Measurements from ENCODE around the gene ASB6.

ASB6 gene

GRCh38 chr9:129667850-129668249, 25.9 kb upstream of the ASB6 start:
- no peak overlapping the region for H3K4me3 ChIP-seq (ENCODE audit: insufficient read depth, low read length, poor library complexity, severe bottlenecking)
- H3K9me2 ChIP-seq (replicated peaks; ENCODE audit: insufficient read depth, low read length), result no peaks in the 10 kb centered on the region
- no peaks in the 10 kb centered on the region for H3K36me3 ChIP-seq (ENCODE audit: low read length)
- no peak overlapping the region for H3K27ac ChIP-seq (ENCODE audit: low read depth, low read length)
- no peak for TF ChIP-seq CTCF (IDR thresholded peaks at IDR 0.05; ENCODE audit: insufficient read depth, low read length, poor library complexity, severe bottlenecking)
- TF ChIP-seq EZH2phosphoT487 (conservative IDR thresholded peaks at IDR 0.05; ENCODE audit: low read length), result no peak
- H4K20me1 ChIP-seq (ENCODE audit: low read depth, low read length), result no peaks in the 10 kb centered on the region
- H3K9ac ChIP-seq (ENCODE audit: low read length), result no peak overlapping the region
- no peaks in the 10 kb centered on the region for H3F3A ChIP-seq (ENCODE audit: insufficient read depth)
- H3K79me2 ChIP-seq (ENCODE audit: insufficient read depth, low read length), result no peaks in the 10 kb centered on the region
- H3K4me2 ChIP-seq (ENCODE audit: low read depth, low read length, poor library complexity, severe bottlenecking), result no peak overlapping the region
- H3K27me3 ChIP-seq (ENCODE audit: low read length), result no peaks in the 10 kb centered on the region
- no peak overlapping the region for H2AFZ ChIP-seq (ENCODE audit: low read depth, low read length, severe bottlenecking)
- H3K9me3 ChIP-seq (ENCODE audit: insufficient read depth, low read length), result no peaks in the 10 kb centered on the region

GRCh38 chr9:129667378-129667777, 25.4 kb upstream of the ASB6 start:
- Histone ChIP-seq H3K36me3 (ENCODE audit: low read length) (no peaks in the 10 kb centered on the region), H3K27me3 (ENCODE audit: low read length) (no peaks in the 10 kb centered on the region), H3K9ac (ENCODE audit: low read length) (no peak overlapping the region), H3K4me2 (ENCODE audit: low read depth, low read length, poor library complexity, severe bottlenecking) (no peak overlapping the region), H4K20me1 (ENCODE audit: low read depth, low read length) (no peaks in the 10 kb centered on the region), H3K27ac (ENCODE audit: low read depth, low read length) (no peak overlapping the region), H3K9me2 (replicated peaks; ENCODE audit: insufficient read depth, low read length) (no peaks in the 10 kb centered on the region), H3K4me3 (ENCODE audit: insufficient read depth, low read length, poor library complexity, severe bottlenecking) (no peak overlapping the region), H3K9me3 (ENCODE audit: insufficient read depth, low read length) (no peaks in the 10 kb centered on the region), H3F3A (ENCODE audit: insufficient read depth) (no peaks in the 10 kb centered on the region), H3K79me2 (ENCODE audit: insufficient read depth, low read length) (no peaks in the 10 kb centered on the region), H2AFZ (ENCODE audit: low read depth, low read length, severe bottlenecking) (no peak overlapping the region)
- no peak for TF ChIP-seq EZH2phosphoT487 (conservative IDR thresholded peaks at IDR 0.05; ENCODE audit: low read length)
- TF ChIP-seq CTCF (IDR thresholded peaks at IDR 0.05; ENCODE audit: insufficient read depth, low read length, poor library complexity, severe bottlenecking), result no peak

- H3K36me3 ChIP-seq (ENCODE audit: low read length), result no peaks in the 10 kb centered on the region
- H4K20me1 ChIP-seq (ENCODE audit: low read depth, low read length), result no peaks in the 10 kb centered on the region
- no peak overlapping the region for H3K4me3 ChIP-seq (ENCODE audit: insufficient read depth, low read length, poor library complexity, severe bottlenecking)
- no peaks in the 10 kb centered on the region for H3F3A ChIP-seq (ENCODE audit: insufficient read depth)
- H3K27me3 ChIP-seq (ENCODE audit: low read length), result no peaks in the 10 kb centered on the region
- H3K9me3 ChIP-seq (ENCODE audit: insufficient read depth, low read length), result no peaks in the 10 kb centered on the region
- TF ChIP-seq CTCF (IDR thresholded peaks at IDR 0.05; ENCODE audit: insufficient read depth, low read length, poor library complexity, severe bottlenecking) (no peak), EZH2phosphoT487 (conservative IDR thresholded peaks at IDR 0.05; ENCODE audit: low read length) (no peak)
- no peaks in the 10 kb centered on the region for H3K79me2 ChIP-seq (ENCODE audit: insufficient read depth, low read length)
- H3K9ac ChIP-seq (ENCODE audit: low read length), result no peak overlapping the region
- H3K9me2 ChIP-seq (replicated peaks; ENCODE audit: insufficient read depth, low read length), result no peaks in the 10 kb centered on the region
- H2AFZ ChIP-seq (ENCODE audit: low read depth, low read length, severe bottlenecking), result no peak overlapping the region
- H3K27ac ChIP-seq (ENCODE audit: low read depth, low read length), result no peak overlapping the region
- H3K4me2 ChIP-seq (ENCODE audit: low read depth, low read length, poor library complexity, severe bottlenecking), result no peak overlapping the region
These were observed 24.6 kb upstream of the ASB6 start for GRCh38 chr9:129666575-129666974.

All from SU-DHL-6 (cell line).